ENCODE results near the gene GIT1. TPM values are rescaled to one million over a fixed set of nuclear protein-coding genes. Genes with fewer than 3 reads are reported as not detected.

The GIT1 gene
- total and polyA plus RNA-seq, 2 of the 13 experiments (the other 11 are each of a cell fraction or from before 2014, with no cell fraction given) = 14.2 to 30.8 TPM

DNA sequence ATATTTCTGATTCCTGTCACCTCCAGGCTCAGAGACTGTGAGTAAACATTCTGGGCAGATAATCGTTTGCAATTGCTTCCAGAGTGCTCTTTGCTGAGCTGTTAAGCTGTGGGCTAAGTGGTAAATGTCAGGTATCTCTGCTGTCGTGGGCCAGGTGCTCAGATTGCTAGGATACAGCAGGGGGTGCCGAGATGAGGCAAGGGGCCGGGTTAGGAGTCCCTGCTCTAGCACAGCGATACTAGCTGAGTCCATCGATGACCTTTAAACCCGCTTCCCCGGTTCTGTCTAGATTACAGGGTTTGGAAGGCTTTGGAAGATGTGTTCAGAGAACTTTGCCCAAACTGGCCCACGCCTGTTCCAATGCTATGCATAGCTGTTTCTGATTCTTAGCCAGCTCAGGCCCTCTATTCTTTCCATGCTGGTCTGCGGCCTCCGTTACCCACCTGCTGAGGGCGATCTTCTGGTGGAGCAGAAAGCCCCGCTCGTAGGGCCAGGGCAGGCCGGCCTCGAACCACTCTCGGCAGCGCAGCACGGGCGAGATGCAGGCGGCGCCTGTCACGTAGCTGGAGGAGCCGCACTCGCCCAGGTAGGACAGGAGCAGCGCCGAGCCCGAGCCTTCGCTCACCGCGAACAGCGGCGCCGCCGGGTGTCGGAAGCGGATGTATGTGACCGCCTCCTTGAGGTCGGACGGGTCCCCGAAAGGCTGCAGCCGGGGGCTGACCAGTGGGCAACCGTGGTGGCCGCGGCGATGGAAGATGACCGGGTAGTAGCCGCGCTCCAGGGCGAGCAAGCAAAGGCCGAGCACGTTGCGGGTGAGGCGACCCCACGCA, 23.6 kb downstream of the GIT1 start (continued):
- TF ChIP-seq HCFC1 (IDR thresholded peaks at IDR 0.05; ENCODE audit: low read depth, low read length) = no peak
- TF ChIP-seq PLRG1 (conservative IDR thresholded peaks at IDR 0.05) = no peak
- TF ChIP-seq NFKBIZ (CRISPR knock-in tag; IDR thresholded peaks at IDR 0.05) = no peak
- no peak for TF ChIP-seq ZMYM3 (CRISPR knock-in tag; IDR thresholded peaks at IDR 0.05)
- no peak; the same call in 1 of the 2 replicates for TF ChIP-seq SAP130 (CRISPR knock-in tag; IDR thresholded peaks at IDR 0.05; ENCODE audit: low read depth)
- TF ChIP-seq NFYB (CRISPR knock-in tag; IDR thresholded peaks at IDR 0.05) = no peak; the same call in 1 of the 2 replicates
- no peak for TF ChIP-seq NFRKB (IDR thresholded peaks at IDR 0.05)
- TF ChIP-seq ZNF10 (CRISPR knock-in tag; IDR thresholded peaks at IDR 0.05; ENCODE audit: borderline replicate concordance, low read depth) = no peak
- TF ChIP-seq NBN (conservative IDR thresholded peaks at IDR 0.05) = no peak
- TF ChIP-seq MTF1 (CRISPR knock-in tag; IDR thresholded peaks at IDR 0.05) = no peak
- no peak for TF ChIP-seq ZNF775 (CRISPR knock-in tag; IDR thresholded peaks at IDR 0.05; ENCODE audit: borderline replicate concordance)
- TF ChIP-seq SP2 (CRISPR knock-in tag; IDR thresholded peaks at IDR 0.05) = no peak
- no peak for TF ChIP-seq ZNF850 (CRISPR knock-in tag; conservative IDR thresholded peaks at IDR 0.05)
- TF ChIP-seq, protein P1, sequence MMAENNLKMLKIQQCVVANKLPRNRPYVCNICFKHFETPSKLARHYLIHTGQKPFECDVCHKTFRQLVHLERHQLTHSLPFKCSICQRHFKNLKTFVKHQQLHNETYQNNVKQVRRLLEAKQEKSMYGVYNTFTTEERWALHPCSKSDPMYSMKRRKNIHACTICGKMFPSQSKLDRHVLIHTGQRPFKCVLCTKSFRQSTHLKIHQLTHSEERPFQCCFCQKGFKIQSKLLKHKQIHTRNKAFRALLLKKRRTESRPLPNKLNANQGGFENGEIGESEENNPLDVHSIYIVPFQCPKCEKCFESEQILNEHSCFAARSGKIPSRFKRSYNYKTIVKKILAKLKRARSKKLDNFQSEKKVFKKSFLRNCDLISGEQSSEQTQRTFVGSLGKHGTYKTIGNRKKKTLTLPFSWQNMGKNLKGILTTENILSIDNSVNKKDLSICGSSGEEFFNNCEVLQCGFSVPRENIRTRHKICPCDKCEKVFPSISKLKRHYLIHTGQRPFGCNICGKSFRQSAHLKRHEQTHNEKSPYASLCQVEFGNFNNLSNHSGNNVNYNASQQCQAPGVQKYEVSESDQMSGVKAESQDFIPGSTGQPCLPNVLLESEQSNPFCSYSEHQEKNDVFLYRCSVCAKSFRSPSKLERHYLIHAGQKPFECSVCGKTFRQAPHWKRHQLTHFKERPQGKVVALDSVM (CRISPR knock-in tag; IDR thresholded peaks at IDR 0.05) = no peak
- peak; percentile 77; the same call in 1 of the 2 replicates for TF ChIP-seq EED (CRISPR knock-in tag; IDR thresholded peaks at IDR 0.05)
- TF ChIP-seq RAD21 (CRISPR knock-in tag; IDR thresholded peaks at IDR 0.05) = no peak
- no peak for TF ChIP-seq ZNF781 (CRISPR knock-in tag; IDR thresholded peaks at IDR 0.05; ENCODE audit: borderline replicate concordance, not compliant biosample characterization)
- TF ChIP-seq, protein P2, sequence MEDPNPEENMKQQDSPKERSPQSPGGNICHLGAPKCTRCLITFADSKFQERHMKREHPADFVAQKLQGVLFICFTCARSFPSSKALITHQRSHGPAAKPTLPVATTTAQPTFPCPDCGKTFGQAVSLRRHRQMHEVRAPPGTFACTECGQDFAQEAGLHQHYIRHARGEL (CRISPR knock-in tag; IDR thresholded peaks at IDR 0.05) = no peak
- TF ChIP-seq ZNF530 (CRISPR knock-in tag; IDR thresholded peaks at IDR 0.05; ENCODE audit: low read depth) = no peak
- TF ChIP-seq, protein P3, sequence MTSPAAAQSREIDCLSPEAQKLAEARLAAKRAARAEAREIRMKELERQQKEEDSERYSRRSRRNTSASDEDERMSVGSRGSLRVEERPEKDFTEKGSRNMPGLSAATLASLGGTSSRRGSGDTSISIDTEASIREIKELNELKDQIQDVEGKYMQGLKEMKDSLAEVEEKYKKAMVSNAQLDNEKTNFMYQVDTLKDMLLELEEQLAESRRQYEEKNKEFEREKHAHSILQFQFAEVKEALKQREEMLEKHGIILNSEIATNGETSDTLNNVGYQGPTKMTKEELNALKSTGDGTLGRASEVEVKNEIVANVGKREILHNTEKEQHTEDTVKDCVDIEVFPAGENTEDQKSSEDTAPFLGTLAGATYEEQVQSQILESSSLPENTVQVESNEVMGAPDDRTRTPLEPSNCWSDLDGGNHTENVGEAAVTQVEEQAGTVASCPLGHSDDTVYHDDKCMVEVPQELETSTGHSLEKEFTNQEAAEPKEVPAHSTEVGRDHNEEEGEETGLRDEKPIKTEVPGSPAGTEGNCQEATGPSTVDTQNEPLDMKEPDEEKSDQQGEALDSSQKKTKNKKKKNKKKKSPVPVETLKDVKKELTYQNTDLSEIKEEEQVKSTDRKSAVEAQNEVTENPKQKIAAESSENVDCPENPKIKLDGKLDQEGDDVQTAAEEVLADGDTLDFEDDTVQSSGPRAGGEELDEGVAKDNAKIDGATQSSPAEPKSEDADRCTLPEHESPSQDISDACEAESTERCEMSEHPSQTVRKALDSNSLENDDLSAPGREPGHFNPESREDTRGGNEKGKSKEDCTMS (CRISPR knock-in tag; conservative IDR thresholded peaks at IDR 0.05) = no peak
- TF ChIP-seq, protein P4, sequence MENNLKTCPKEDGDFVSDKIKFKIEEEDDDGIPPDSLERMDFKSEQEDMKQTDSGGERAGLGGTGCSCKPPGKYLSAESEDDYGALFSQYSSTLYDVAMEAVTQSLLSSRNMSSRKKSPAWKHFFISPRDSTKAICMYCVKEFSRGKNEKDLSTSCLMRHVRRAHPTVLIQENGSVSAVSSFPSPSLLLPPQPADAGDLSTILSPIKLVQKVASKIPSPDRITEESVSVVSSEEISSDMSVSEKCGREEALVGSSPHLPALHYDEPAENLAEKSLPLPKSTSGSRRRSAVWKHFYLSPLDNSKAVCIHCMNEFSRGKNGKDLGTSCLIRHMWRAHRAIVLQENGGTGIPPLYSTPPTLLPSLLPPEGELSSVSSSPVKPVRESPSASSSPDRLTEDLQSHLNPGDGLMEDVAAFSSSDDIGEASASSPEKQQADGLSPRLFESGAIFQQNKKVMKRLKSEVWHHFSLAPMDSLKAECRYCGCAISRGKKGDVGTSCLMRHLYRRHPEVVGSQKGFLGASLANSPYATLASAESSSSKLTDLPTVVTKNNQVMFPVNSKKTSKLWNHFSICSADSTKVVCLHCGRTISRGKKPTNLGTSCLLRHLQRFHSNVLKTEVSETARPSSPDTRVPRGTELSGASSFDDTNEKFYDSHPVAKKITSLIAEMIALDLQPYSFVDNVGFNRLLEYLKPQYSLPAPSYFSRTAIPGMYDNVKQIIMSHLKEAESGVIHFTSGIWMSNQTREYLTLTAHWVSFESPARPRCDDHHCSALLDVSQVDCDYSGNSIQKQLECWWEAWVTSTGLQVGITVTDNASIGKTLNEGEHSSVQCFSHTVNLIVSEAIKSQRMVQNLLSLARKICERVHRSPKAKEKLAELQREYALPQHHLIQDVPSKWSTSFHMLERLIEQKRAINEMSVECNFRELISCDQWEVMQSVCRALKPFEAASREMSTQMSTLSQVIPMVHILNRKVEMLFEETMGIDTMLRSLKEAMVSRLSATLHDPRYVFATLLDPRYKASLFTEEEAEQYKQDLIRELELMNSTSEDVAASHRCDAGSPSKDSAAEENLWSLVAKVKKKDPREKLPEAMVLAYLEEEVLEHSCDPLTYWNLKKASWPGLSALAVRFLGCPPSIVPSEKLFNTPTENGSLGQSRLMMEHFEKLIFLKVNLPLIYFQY (CRISPR knock-in tag; IDR thresholded peaks at IDR 0.05; ENCODE audit: borderline replicate concordance) = no peak
- TF ChIP-seq HOXA7 (CRISPR knock-in tag; IDR thresholded peaks at IDR 0.05) = no peak
- TF ChIP-seq FOXO1 (CRISPR knock-in tag; IDR thresholded peaks at IDR 0.05) = 0 out of 2 replicates have a peak, but pooled peaks have one; percentile 20
